ENCODE measurements around the gene PC. TPM values are rescaled to one million over a fixed set of nuclear protein-coding genes. Genes with fewer than 3 reads are reported as not detected.
"Not testable (repeated sequence)": the region's sequence is repeated elsewhere in the genome, so short reads cannot be mapped to it uniquely, and the experiment has no call there.

Gene PC, protein sequence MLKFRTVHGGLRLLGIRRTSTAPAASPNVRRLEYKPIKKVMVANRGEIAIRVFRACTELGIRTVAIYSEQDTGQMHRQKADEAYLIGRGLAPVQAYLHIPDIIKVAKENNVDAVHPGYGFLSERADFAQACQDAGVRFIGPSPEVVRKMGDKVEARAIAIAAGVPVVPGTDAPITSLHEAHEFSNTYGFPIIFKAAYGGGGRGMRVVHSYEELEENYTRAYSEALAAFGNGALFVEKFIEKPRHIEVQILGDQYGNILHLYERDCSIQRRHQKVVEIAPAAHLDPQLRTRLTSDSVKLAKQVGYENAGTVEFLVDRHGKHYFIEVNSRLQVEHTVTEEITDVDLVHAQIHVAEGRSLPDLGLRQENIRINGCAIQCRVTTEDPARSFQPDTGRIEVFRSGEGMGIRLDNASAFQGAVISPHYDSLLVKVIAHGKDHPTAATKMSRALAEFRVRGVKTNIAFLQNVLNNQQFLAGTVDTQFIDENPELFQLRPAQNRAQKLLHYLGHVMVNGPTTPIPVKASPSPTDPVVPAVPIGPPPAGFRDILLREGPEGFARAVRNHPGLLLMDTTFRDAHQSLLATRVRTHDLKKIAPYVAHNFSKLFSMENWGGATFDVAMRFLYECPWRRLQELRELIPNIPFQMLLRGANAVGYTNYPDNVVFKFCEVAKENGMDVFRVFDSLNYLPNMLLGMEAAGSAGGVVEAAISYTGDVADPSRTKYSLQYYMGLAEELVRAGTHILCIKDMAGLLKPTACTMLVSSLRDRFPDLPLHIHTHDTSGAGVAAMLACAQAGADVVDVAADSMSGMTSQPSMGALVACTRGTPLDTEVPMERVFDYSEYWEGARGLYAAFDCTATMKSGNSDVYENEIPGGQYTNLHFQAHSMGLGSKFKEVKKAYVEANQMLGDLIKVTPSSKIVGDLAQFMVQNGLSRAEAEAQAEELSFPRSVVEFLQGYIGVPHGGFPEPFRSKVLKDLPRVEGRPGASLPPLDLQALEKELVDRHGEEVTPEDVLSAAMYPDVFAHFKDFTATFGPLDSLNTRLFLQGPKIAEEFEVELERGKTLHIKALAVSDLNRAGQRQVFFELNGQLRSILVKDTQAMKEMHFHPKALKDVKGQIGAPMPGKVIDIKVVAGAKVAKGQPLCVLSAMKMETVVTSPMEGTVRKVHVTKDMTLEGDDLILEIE
- 10 to 100 TPM; 21.2 to 39.1 TPM for total RNA-seq
- long read RNA-seq, full-length matches to known transcripts, result 5 of 10 reads
- long read RNA-seq, partial matches to known transcripts, result 3 of 10 reads
- long read RNA-seq, other reads (novel, unspliced or antisense), result 2 of 10 reads

DNA sequence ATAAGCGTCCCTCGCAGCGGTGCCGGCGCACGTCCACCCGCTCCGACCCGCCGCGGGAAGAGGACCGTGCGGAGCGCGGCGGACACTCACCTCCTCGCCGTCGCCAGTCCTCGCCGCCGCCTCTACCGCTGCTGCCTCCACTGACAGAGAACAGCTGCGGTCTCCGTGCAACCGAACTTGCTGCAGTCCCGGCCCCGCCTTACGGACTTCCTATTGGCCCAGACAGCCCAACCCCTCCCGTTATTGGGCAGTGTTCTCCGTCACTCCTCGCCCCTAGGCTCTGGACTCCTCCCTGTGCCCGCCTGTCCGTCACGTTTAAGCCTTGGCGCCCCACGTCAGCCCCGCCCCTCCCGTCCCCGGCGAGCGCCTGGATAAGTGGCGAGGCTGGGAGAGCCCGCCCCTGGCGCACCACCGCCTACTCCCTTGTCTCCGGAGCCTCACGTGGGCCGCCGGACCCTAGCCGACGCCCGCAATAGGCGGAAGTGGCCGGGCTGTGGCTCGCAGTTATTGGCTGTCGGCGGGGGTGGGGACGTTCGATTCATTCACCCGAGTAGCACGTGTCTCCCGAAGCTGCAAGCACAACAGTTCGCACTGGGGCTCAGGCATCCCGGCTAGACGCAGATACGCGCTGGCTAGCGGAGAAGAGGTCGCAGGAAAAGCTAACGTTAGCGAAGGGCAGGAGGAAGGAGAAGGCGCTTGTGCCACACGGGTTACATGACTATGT is at the start of gene PC:
TSS of gene PC (minus strand) at position 152 of the 724 bp plus-strand sequence. CDS start 86,224 bp downstream, outside the sequence.
- DNase-seq (peak; percentile 100), ATAC-seq (peak; percentile 98 to 99)
- intact Hi-C loops (cut with DNase I), result no loop called here

DNA sequence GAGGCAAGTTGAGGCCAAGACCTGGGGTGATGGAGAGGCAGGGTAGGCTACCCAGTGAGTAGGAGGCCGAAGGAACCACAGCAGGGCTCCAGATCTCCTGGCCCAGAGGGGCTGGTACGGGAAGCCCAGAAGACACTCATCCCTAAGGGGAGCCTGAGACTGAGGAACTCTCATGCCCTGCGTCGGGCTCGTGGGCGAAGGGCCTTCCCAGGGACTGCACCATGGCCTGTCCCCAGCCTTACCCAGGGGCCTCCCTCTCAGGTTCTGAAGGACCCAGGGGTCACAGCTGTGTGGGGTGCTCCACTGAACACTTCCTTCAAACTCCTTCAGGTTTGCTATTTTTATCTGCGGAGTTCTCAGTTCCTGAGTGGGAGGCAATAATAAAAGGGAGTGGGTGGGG is 48.9 kb upstream of the PC start:
- intact Hi-C loops (cut with DNase I), result no loop called here
- no peak for DNase-seq
- no peak for ATAC-seq

DNA sequence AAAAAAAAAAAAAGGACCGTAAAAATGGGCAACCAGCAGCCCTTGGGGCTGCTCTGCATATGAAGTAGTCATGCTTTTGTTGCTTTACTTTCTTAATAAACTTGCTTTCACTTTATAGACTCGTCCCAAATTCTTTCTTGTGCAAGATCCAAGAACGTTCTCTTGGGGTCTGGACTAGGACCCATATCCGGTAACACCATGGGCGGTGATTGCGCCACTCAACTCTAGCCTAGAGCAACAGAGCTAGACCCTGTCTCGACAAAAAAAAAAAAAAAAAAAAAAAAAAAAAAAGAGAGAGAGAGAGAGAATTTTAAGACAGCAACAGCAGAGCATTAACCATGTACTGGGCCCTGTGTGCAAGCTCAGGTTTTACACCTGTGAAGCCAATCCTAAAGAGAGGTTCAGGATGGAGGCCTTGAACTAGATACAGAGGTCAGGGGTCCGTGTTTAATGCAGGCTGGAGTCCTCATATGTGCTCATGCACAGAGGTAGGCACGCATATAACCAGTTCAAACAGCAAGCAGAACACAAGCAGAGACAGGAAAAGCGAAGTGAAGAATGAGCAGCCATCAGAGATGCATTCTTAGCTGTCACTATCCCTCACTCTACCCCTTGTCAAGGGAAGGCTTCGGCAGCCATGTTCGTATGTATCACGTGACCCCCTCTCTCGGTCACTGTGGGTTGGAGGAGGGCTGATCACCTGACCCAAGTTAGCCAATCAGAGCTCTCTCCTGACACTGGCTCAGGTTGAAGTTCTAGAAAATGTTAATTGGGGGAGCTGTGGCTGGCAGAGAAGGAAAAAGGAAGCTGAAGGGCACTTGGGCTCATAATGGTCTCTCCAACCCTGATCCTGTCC is 48.1 kb upstream of the PC start:
- peak; percentile 74 for DNase-seq
- ATAC-seq, result peak in 1 of 2 donors; percentile 89
- intact Hi-C loops (cut with DNase I), result no loop called here

DNA sequence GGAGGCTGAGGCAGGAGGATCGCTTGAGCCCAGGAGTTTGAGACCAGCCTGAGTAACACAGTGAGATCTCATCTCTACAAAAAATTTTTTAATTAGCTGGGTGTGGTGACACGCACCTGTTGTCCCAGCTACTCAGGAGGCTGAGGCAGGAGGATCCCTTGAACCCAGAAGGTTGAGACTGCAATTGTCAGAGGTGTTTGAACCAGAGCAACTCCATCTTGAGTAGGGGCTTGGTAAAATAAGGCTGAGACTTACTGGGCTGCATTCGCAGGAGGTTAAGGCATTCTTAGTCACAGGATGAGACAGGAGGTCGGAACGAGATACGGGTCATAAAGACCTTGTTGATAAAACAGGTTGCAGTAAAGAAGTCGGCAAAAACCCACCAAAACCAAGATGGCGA is 47.0 kb upstream of the PC start:
- DNase-seq; intact Hi-C loops (cut with DNase I); ATAC-seq: not testable (repeated sequence)

DNA sequence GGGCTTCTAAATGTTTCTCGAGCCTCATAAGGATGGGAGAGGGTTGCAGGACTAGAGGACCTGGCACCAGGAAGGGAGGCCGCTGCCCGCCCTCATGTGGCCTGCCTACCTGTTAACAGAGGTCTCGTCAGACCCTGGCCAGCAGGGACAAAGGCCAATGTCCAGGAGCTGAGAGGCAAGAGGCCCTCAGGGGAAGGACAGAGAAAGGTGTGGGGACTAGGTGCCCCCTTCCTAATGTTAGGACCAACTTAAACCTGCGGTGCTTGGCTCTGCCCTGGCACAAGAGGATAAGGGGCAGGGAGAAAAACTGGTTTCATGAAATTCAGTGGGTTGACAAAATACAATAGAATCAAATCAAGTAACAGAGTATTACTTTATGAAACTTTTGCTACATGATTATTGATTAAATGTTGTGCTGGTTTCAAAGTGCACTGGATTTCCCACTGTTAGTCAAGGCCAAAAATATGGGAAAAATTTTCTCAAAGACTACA is 44.8 kb upstream of the PC start:
- ATAC-seq, result no peak
- intact Hi-C loops (cut with DNase I), result no loop called here

DNA sequence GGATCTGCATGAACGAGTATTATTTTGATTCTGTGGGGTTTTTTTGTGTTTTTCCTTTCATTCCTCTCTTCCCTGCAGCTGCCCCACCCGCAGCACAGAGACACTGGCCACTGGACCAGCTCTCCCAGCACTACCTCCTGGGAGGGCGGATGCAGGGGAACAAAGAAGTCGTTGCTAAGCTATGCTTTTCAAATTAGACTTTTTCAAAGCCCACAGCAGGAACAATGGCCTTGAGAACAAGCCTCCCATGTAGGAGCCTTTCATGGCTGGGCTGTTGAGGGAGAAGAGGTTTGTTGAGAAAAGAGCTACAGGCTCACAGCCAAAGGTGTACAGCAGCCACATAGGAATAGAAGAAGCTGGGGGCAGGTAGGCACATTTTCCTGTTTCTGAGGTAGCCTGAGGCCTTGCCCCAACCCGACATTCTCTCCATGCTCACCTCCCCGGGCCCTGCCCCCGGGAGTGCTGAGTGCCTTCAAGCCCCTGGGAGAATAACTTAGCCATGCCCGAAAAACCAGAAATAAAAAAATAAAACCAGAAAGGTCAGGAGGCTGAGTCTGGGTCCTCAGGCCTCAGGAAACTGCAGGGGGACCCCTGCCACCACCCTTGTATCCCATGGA is 44.2 kb upstream of the PC start:
- no peak for ATAC-seq
- DNase-seq, result no peak
- intact Hi-C loops (cut with DNase I), result no loop called here

More for the DNA sequence above, 44.8 kb upstream of the PC start:
- DNase-seq, result no peak

DNA sequence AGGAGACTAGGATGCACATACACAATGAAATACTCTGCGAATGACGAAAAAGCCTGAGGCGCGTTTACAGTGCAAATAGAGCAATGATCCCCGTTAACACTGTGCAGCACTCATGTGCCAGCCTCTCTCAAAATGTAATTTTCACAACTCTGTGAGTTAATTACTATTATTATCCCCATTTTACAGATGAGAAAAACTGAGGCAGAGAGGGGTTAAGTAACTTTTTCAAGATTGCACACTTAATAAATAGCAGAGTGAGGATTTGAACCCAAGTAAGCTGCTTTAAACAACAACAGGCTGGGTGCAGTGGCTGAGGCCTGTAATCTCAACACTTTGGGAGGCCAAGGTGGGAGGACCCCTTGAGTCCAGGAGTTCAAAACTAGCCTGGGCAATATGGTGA is 43.1 kb upstream of the PC start:
- intact Hi-C loops (cut with DNase I), result no loop called here
- ATAC-seq (no peak), DNase-seq (no peak)

DNA sequence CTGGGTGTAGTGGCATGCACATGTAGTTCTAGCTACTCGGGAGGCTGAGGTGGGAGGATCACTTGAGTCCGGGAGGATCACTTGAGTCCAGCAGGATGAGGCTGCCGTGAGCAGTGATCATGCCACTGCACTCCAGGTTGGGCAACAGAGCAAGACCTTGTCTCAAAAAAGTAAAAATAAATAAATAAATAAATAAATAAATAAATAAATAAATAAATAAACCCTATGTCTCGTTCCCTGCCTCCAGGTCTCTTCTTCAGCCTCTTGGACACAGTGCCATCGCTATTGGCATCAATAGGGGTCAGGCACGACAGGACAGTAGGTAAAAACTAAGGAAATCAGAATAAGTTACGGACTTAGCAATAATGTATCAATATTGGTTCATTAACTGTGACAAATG is 41.4 kb upstream of the PC start:
- no peak for DNase-seq
- intact Hi-C loops (cut with DNase I), result no loop called here
- no peak for ATAC-seq

DNA sequence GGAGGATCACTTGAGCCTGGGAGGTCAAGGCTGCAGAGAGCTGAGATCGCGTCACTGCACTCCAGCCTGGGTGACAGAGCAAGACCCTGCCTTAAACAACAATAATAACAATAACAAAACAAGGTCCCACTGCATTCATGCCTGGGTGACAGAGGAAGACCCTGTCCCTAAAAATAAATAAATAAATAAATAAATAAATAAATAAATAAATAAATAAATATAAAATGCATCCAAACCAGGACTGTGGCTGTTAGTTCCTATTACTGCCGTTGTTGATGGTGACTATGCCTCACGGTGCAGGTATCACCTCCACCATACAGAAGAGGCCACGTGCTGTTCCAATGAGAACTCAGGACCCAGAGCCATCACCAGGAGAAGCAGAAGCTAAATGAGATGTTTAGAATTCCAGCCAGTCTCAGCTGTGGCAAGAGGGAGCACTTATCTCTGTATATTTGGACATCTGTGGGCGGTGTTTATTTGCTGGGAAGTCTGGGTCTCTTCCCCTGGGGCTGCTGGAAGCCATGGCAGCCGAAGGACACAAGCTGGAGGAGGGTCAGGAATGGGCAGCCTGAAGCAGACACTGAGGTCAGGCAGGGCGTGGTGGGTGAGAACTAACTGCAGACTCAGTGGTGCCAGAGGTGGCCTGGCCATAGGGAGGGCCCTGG is 38.6 kb upstream of the PC start:
- DNase-seq, result peak; percentile 72
- intact Hi-C loops (cut with DNase I), result no loop called here

DNA sequence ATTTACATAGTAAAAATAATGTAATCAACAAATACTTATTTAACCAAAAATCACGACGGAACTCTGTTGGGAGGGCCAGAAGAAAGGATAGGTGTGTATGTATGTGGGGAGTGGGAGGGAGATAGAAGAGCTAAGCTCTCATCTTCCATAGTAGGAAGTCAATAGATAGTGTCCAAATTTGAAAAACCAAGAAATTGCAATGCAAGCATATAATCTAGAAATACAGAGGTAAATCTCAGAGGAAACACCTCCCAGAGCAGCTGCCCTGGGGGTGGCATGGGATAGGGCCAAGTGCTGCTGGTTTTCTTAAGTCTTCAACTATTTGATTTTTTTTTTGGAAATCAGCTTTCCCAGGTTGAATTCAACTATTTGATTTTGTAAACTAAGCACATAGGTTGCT is 33.9 kb upstream of the PC start:
- intact Hi-C loops (cut with DNase I), result no loop called here
- no peak for ATAC-seq

More for the DNA sequence above, 38.6 kb upstream of the PC start:
- peak; percentile 92 to 93 for ATAC-seq

DNA sequence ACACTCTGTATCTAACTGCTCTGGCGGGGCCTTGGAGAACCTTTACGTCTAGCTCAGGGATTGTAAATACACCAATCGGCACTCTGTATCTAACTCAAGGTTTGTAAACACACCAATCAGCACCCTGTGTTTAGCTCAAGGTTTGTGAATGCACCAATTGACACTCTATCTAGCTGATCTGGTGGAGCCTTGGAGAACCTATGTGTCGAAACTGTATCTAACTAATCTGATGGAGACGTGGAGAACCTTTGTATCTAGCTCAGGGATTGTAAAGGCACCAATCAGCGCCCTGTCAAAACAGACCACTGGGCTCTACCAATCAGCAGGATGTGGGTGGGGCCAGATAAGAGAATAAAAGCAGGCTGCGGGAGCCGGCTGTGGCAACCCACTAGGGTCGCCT is 31.2 kb upstream of the PC start:
- intact Hi-C loops (cut with DNase I); DNase-seq; ATAC-seq: not testable (repeated sequence)

More for the DNA sequence above, 33.9 kb upstream of the PC start:
- DNase-seq, result no peak

DNA sequence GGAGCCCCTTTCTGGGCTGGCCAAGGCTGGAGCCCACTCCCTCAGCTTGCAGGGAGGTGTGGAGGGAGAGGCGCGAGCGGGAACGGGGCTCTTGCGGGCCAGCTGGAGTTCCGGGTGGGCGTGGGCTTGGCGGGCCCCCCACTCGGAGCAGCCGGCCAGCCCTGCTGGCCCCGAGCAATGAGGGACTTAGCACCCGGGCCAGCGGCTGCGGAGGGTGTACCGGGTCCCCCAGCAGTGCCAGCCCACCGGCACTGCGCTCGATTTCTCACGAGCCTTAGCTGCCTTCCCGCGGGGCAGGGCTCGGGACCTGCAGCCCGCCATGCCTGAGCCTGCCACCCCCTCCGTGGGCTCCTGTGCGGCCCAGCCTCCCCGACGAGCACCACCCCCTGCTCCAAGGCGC is 30.6 kb upstream of the PC start:
- ATAC-seq; intact Hi-C loops (cut with DNase I); DNase-seq: not testable (repeated sequence)

DNA sequence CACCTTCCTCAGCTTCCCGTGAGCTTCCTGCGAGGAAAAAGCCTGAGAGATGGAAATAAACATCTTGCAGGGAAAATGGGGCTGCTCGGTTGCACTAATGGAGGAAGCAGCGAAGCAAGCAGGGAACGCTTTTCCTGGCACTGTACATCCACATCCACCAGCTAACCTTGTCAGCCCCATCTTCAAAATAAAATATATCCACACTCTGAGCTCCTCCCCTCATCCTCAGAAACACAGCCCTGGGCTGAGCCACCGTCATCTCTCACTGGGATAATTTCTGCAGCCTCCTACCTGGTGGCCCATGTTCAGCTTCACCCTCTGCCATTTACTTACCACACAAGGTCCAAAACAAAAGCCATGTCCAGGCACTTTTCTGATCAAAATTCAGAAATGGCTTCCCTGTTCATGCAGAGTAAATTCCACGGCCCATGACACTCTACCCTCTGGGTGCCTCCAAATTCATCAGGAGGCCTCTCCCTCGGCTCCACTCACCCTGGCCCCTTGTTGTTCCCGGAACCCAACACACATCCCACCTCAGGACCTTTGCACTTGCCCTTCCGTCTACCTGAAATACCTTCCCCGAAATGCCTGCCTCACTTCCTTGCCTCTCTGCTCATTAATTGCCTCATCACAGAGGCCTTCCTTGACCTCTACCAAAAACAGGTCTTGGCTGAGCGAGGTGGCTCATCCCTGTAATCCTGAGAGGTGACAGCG is 29.9 kb upstream of the PC start:
- ATAC-seq, result no peak
- no peak for DNase-seq
- intact Hi-C loops (cut with DNase I), result no loop called here

DNA sequence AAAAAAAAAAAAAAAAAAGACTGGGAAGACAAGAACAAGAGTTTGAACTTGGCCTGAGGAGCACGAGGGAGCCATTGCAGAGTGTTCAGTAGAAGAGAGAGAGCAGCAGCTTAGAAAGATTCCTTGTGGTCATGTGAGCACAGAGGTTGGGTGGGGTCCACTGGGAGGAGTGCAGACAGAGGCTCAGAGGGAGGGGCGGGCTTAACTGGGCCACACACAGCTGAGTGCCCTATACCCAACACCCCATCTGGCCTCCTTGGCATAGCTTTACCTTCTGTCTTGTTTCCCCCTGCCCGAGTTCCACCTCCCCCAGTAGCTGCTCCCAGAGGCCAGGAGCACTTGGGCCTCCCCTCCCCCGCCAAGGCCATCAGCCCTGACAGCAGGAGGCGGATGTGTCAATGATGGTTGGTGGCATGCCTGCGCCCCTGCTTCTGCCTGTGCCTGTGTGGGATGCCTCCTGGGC is 29.0 kb upstream of the PC start:
- ATAC-seq (peak; percentile 19 to 22), DNase-seq (no peak)

DNA sequence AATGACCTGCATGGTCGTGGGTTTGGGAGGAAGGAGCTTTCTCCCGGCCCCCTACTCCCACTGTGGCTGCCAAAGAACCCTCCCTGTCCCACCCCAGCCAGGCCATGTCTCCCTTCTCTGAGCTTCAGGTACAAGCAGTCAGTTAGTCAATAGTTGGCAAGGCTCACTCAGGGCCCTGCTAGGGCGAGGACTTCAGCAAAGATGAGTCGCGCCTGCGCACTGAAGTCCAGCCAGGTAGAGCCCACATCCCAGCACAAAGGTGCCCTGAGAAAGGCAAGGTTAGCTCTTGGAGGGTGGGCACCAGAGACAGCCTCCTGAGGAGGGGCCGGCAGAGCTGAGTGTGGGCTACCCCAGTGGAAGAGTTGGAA is 28.0 kb upstream of the PC start:
- DNase-seq, result no peak
- intact Hi-C loops (cut with DNase I), result no loop called here
- no peak for ATAC-seq

More for the DNA sequence above, 29.0 kb upstream of the PC start:
- intact Hi-C loops (cut with DNase I), result no loop called here
